GM12872 (cell line): ENCODE results near the gene USP25.

Experiments used
- TF ChIP-seq, protein P1 (sequence below): IDR thresholded peaks from 3 replicates; pipeline ENCODE4 v1.5.1; 2011; ENCODE audit warnings: low read depth, mild to moderate bottlenecking, low read length, moderate library complexity; ENCODE audit not compliant: insufficient read depth

USP25 gene

DNA sequence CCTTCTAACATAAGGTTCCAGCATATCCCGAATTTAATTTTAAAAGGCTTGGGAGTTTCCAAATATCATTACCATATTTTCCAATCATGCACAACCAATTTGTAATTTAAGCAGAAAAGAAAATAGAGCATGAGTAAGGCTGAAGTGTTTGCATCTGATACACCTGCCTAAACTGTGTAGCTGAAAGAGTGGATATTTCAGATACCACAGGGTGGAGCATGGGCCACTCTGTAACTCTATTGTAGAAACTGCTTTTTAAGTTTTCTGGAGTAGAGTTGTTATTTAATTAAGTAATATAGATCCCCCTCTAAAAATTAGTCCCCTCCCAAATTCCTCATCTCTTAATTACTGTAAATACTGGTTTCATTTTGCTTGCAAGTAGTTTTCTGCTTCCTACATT is 199.8 kb downstream of the USP25 start:
- TF ChIP-seq, protein P1, sequence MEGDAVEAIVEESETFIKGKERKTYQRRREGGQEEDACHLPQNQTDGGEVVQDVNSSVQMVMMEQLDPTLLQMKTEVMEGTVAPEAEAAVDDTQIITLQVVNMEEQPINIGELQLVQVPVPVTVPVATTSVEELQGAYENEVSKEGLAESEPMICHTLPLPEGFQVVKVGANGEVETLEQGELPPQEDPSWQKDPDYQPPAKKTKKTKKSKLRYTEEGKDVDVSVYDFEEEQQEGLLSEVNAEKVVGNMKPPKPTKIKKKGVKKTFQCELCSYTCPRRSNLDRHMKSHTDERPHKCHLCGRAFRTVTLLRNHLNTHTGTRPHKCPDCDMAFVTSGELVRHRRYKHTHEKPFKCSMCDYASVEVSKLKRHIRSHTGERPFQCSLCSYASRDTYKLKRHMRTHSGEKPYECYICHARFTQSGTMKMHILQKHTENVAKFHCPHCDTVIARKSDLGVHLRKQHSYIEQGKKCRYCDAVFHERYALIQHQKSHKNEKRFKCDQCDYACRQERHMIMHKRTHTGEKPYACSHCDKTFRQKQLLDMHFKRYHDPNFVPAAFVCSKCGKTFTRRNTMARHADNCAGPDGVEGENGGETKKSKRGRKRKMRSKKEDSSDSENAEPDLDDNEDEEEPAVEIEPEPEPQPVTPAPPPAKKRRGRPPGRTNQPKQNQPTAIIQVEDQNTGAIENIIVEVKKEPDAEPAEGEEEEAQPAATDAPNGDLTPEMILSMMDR, result no peak
